Daoy (cell line): ENCODE results near the gene FLT3LG. TPM values are rescaled to one million over a fixed set of nuclear protein-coding genes. Genes with fewer than 3 reads are reported as not detected.

Source experiments
- DNase-seq: peaks from one replicate; pipeline ENCODE4 v3.0.0-alpha.2; 2015; ENCODE audit warnings: low read depth
- total RNA-seq: library from RNA; depleted of rRNA; stranded (reverse); fragments of >200 nt; shearing (Covaris generic); gene quantifications from 2 replicates; pipeline ENCODE4 v1.2.3, GENCODE V29; 2014

FLT3LG gene
- total RNA-seq, 1 experiment from 2014 or later = 1.5 TPM

- DNase-seq = no peak
These were observed 14.2 kb downstream of the FLT3LG start for GRCh38 chr19:49488046-49488862.

GRCh38 chr19:49488863-49489537 is 15.0 kb downstream of the FLT3LG start:
- DNase-seq = no peak

- no peak for DNase-seq
These were observed 15.7 kb downstream of the FLT3LG start for GRCh38 chr19:49489601-49490167.

- no peak for DNase-seq
These were observed 16.4 kb downstream of the FLT3LG start for GRCh38 chr19:49490287-49491029.

- DNase-seq = no peak
These were observed 17.2 kb downstream of the FLT3LG start for GRCh38 chr19:49491030-49491803.

GRCh38 chr19:49491804-49492572 is 18.0 kb downstream of the FLT3LG start:
- no peak for DNase-seq

GRCh38 chr19:49492573-49493405 is 18.8 kb downstream of the FLT3LG start:
- peak; percentile 43 for DNase-seq

- no peak for DNase-seq
These were observed 22.6 kb downstream of the FLT3LG start for GRCh38 chr19:49496574-49497008.

GRCh38 chr19:49497047-49497788 is 23.2 kb downstream of the FLT3LG start:
- DNase-seq = peak; percentile 74

GRCh38 chr19:49497789-49498103 is 23.7 kb downstream of the FLT3LG start:
- no peak for DNase-seq

- no peak for DNase-seq
These were observed 24.5 kb downstream of the FLT3LG start for GRCh38 chr19:49498475-49498874.

- DNase-seq = no peak
These were observed 25.1 kb downstream of the FLT3LG start for GRCh38 chr19:49499030-49499670.

GRCh38 chr19:49502866-49503581 is 29.0 kb downstream of the FLT3LG start:
- DNase-seq = peak; percentile 74

- no peak for DNase-seq
These were observed 29.6 kb downstream of the FLT3LG start for GRCh38 chr19:49503582-49503962.

- peak; percentile 70 for DNase-seq
These were observed 32.6 kb downstream of the FLT3LG start for GRCh38 chr19:49506575-49507105.

GRCh38 chr19:49507803-49508494 is 33.9 kb downstream of the FLT3LG start:
- DNase-seq = no peak
